ENCODE results near the gene PDCL3.

- no peak for TF ChIP-seq POLR2AphosphoS5 (IDR thresholded peaks at IDR 0.05)
- TF ChIP-seq CTCF (IDR thresholded peaks at IDR 0.05): no peak
Measured at GRCh38 chr2:100546469-100546868, 16.3 kb upstream of the PDCL3 start.

Measured in prostate gland (tissue), 2 donors.